GM12865 (cell line): Measurements from ENCODE around the gene SSC5D.

ENCODE experiments used
- DNase-seq: peaks from one replicate; pipeline ENCODE4 v3.0.0; 2010; ENCODE audit warnings: low read depth
- H3K4me3 ChIP-seq: 2 replicates; pipeline ENCODE4 v1.5.1; 2011; ENCODE audit warnings: mild to moderate bottlenecking, low read depth, low read length, control low read depth
- CTCF ChIP-seq: IDR thresholded peaks from 2 replicates; pipeline ENCODE4 v1.5.1; 2011; ENCODE audit warnings: low read length, control low read depth, low read depth, inconsistent platforms; ENCODE audit not compliant: insufficient read depth; ENCODE audit errors: missing control alignments

SSC5D gene

GRCh38 chr19:55489711-55490477, 1.7 kb downstream of the SSC5D start:
- DNase-seq = no peak
- no peak overlapping the region for H3K4me3 ChIP-seq
- no peak for TF ChIP-seq CTCF

- H3K4me3 ChIP-seq = no peak overlapping the region
- no peak for DNase-seq
- no peak for TF ChIP-seq CTCF
Measured at GRCh38 chr19:55490478-55491432, 2.5 kb downstream of the SSC5D start.

- no peak for TF ChIP-seq CTCF
- DNase-seq = no peak
- no peak overlapping the region for H3K4me3 ChIP-seq
Measured at GRCh38 chr19:55491546-55492360, 3.5 kb downstream of the SSC5D start.

- TF ChIP-seq CTCF = no peak
- no peak overlapping the region for H3K4me3 ChIP-seq
- no peak for DNase-seq
Measured at GRCh38 chr19:55492362-55492944, 4.2 kb downstream of the SSC5D start.

- no peak for TF ChIP-seq CTCF
- no peak overlapping the region for H3K4me3 ChIP-seq
- DNase-seq = no peak
Measured at GRCh38 chr19:55493052-55493644, 4.9 kb downstream of the SSC5D start.

- H3K4me3 ChIP-seq = no peak overlapping the region
- no peak for TF ChIP-seq CTCF
- no peak for DNase-seq
Measured at GRCh38 chr19:55493645-55494171, 5.5 kb downstream of the SSC5D start.
